Measurements from ENCODE around the gene MESP1.

The MESP1 gene

DNA sequence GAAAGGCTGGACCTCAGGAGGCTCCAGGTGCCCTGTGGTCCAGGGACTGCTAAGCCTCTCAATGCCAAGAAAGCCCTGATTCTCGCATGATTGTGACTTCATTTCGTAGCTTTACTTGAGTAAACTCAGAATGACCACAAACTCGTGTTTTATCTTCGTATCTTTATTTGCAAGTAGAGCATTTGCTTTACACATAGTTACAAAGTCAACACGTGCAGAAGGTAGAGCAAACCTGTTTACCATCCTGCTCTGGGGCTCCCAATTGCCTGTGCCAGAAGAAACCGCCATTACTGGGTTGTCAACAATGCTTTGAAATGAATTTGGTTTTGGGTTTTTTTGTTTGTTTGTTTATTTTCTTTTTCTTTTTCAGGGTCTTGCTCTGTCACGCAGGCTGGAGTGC lies 5.8 kb upstream of the MESP1 start:
- no peak for DNase-seq

DNA sequence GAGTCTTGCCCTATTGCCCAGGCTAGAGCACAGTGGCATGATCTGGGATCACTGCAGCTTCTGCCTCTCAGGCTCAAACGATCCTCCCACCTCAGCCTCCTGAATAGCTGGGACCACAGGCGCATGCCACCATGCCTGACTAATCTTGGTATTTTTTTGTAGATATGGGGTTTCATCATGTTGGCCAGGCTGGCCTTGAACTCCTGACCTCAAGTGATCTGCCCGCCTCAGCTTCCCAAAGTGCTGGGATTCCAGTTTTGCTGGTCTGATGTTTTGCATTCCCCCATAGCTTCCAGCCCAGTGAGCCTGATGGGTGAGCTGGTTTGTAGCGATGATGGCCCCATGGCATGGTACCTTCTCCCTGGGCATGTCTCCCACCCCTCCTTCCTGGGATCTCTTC lies 4.7 kb upstream of the MESP1 start:
- DNase-seq: no peak

DNA sequence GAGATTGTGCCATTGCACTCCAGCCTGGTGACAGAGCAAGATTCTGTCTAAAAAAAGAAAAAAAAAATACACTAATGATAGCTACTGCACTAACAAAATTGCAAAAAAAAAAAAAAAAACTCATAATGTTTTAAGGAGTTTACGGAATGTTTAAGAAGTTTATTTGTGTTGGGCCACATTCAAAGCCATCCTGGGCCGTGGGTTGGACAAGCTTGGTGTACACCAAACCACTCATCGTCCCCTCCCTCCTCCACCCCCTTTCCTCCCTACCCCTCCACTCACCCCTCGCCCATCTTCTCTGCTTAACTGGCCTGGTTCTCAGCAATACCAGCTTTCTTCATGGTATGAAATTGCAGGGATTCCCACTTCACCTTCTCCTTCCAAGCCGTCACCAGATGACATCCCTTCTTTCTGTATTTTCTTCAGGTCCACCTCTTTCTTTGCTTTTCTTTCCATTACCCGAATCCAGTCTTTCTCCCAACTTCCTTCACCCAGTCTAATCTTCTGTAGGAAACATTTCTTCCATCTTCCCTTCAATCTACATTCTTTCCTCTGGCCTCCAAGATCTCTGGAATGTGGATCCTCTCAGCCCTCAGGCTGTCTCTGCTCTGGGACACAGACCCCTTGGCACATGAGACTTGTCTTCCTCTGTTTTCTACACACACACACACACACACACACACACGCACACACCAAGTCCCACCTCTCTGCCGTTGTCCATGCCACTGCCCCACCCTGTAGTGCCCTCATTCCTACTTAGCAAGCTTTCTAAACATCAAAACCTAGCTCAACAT lies 3.5 kb upstream of the MESP1 start:
- DNase-seq: no peak

DNA sequence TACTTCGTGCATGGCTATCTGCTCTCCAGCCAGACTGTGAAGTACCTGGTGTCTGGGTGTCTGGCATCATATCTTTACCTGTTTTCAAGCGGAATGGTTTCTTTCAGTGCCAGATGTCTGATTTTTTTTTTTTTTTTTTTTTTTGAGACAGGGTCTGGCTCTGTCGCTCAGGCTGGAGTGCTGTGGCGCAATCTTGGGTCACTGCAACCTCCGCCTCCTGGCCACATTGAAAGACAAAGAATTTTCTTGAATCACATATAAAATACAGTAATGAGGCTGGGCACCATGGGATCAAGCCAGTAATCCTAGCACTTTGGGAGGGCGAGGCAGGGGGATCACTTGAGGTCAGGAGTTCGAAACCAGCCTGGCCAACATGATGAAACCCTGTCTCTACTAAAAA lies 2.8 kb upstream of the MESP1 start:
- no peak for DNase-seq

DNA sequence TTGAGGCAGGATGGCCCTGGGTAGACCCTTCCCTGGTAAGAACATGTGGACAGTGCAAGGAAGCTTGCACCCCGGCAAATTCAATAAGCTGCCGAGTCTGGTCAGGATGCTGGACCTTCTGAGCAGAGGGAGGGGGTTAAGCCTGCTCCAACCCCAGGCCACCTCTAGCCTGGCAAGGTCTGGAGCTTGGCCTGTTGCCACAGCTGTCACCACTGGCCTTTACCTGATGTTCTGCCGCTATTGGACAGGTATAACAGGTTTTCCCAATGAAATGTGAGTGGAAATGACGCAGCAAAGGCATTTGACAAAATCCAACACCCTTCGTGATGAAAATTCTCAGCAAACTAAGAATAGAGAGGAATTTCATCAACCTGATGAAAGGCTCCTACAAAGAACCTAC lies 699 bp upstream of the MESP1 start:
- DNase-seq: no peak

DNA sequence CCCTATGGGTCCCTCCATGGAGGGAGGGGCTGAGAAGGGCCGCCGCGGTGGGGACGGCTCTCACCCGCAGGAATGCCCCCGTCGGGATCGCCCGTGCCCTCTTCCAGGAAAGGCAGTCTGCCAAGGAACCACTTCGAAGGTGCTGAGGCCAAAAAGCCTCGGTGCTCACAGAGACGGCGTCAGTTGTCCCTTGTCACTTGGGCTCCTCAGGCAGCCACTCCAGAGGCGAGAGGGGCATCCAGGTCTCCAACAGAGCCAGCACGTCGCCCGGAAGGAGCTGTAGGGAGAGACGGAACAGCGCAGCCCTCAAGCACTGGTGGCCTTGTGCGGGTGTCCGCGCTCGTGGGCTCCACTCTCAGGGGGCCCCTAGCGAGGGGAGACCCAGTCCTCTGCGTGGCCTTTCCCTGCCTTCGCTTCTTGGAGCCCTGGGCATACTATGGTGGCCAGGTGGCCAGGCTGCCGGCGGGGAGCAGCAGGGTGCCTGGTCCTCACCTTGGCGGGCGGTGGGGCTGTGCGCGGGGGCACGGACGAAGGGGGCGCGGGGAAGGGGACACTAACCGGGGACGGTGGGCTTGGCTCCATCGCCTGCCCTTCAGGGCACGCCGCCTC lies 994 bp downstream of the MESP1 start:
- peak; percentile 57 for DNase-seq

DNA sequence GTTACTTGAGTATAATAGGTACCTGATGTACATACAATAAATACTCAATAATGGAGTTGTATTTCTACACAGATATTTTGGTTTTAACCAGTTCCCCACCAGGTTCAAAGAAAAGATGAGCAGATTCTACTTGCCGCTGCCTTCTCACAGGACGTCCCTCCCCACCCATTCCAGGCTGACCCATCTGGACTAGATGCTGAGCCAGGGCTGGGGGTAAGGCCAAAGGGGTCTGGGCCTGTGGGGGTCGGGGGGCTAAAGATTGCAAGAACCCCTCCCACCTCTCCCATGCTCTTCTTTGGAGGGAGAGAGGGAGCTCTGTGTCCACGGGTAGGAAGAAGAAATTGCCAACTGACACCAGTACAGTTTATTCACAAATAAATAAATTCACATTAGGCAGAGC lies 1.5 kb downstream of the MESP1 start:
- no peak for DNase-seq

DNA sequence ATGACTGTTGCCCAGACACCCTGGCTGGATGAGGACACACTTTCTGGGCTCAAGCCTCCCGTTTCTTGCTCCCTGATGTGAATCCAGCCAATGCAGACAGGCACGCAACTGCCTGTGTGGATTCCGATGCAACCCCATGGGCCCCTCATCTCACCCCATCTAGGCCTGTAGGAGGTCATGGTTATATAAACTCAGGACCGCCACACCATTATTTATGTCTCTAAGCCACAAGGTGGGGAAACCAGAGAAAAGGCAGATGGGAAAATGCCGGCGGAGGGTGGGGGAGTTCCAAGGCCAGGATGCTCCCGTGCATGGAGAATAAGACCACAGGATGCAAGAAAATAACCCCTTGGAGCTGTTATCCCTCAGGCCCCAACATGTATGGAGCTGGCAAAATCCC lies 2.0 kb downstream of the MESP1 start:
- DNase-seq: no peak

DNA sequence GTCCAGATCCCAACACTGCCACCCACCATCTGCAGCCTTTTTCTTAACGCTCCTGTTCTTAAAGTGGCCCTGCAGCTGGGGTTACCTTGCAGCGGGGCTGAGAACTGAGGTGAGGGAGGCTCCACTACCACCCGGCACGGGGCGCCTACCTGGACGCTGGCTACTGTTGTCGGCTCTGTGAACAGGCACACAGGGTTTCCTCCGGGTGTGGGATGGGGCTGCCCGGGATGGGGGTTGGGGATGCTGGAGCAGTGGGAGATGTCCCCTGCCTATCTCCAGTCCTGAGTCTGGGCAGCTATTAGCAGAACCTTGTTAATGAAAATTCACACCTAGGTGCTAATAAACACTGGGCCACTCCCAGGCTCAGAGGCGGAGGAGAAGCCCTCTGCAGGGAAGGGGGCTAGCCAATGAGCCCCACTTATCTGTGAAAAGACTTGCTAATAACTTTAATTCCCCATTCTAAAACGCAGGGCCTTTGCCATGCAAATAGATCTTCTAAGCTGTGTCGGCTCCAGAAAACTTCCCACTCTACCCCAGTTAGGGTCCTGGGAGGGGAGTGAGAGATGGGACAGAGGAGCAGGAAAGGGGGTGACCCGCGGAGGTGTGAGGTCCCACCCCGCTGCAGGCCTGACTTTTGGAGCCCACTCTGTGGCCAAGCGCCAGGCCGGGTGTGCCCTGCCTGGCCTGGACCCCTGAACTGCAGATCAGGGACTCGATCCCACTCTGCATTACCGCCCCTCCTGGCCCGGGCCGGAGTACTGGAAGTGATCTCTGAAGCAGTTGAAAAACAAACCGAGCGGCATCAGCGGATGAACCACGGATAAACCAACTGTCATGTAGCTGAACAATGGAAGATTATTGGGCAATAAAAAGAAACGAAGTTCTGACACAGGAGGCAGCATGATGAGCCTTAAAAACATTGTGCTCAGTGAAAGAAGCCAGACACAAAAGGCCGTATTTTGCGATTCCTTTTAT lies 3.1 kb downstream of the MESP1 start:
- DNase-seq: no peak

DNA sequence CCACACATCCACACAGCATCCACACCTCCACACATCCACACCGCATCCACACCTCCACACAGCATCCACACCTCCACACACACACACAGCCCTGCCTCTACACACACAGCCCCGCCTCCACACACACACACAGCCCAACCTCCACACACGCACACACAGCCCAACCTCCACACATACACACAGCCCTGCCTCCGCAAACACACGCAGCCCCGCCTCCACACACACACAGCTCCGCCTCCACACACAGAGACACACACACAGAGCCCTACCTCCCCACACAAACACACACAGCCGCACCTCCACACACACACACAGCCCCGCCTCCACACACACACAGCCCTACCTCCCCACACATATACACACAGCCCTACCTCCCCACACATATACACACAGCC lies 4.7 kb downstream of the MESP1 start:
- DNase-seq: peak; percentile 20

DNA sequence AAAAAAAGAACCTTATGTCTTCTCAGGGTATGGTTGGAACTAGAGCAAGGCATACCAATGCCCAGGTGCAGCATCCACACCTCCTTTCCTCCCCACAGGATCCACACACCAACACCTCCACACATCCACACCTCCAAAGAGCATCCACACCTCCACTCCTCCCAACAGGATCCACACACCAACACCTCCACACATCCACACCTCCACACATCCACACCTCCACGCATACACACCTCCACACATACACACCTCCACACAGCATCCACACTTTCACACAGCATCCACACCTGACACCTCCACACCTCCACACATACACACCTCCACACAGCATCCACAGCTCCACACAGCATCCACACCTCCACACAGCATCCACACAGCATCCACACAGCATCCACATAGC lies 5.3 kb downstream of the MESP1 start:
- DNase-seq: no peak

DNA sequence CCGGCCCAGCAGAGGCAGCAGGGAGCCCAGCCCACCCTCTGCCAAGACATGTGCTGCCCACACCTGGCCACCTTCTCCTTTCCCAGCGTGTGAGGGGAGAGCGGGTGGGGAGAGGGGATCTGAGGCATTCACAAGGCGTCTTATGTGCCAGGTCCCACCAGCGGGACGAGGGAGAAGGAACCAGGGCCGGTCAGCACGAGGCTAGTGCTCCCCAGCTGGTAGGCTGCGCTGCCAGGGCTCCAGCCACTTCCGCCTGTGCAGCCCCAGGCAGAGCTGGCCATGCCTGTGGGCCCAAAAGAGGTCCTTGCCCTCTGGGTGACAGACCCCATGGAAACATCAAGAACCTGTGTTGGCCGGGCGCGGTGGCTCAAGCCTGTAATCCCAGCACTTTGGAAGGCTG lies 5.9 kb downstream of the MESP1 start:
- no peak for DNase-seq

DNA sequence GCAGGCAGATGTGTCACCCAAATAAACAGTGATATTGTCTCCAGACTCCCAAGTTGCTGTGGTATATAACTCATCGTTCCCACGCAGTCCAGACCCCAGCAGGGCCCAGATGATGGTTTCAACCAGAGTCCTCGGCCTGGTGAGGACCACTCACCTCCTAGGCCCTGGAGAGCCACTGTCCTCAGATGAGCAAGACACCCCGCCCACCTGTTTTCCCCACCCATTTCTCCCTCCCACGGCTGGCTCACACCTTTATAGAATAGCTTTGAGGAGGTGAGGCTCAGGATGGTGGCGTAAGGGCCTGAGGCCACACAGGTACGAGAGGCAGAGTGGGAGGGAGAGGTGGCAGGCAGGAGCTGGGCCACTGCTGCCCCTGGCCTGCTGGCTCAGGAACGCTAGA lies 7.5 kb downstream of the MESP1 start:
- no peak for DNase-seq

DNA sequence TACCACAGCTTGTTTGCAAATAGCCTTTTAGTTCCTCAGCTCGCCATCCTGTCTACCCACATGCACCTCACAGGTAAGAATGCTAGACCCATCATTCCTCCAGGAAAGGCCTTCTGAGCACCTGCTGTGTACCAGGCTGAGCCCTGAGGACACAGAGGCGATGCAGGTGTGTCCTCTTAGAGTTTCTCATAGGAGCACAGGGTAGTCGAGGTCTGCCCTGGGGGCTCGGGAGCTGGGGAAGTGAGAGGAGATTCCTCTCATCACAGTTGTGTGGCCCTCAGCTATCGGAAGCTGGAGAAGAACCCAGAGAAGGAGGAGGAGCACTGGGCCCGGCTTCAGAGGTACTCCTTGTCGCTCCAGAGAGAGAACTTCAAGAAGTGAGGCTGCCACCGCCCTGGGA lies 8.0 kb downstream of the MESP1 start:
- DNase-seq: no peak

DNA sequence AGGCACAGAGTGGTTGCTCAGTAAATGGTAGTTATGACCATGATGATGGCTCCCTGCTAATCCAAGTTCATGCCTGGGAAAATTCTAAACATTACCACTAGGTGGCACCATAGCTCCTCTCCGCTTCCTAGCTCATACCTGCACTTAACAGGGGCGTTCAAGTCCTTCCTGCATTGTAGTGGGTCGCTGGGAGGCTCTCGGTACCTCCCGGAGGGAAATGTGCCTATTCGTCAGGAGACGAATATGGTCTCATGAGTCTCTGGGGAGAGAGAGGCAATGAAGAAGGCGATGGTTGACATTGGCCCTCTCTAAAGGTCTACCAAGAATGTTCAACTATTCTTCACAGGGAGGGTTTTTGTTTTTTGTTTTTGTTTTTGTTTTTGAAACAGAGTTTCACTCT lies 10.9 kb downstream of the MESP1 start:
- peak; percentile 87 for DNase-seq

DNA sequence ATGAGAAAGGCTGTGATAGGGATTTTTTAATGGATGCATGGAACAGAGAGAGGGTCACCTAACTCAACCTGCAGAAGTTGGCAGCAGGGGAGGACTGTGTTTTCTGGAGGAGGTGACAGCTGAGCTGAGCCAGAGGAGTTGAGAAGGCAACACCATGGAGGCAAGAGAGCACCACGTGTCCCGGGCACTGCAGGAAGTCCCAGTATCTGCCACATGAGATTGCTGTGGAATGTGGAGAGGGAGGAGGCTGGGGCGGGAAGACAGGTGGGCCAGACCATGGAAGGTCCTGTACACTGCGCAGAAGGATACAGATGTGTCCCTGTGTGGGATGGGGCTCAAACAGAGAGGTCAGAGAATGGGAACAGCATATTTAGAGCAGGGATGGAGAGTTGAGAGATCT lies 15.3 kb downstream of the MESP1 start:
- DNase-seq: no peak

DNA sequence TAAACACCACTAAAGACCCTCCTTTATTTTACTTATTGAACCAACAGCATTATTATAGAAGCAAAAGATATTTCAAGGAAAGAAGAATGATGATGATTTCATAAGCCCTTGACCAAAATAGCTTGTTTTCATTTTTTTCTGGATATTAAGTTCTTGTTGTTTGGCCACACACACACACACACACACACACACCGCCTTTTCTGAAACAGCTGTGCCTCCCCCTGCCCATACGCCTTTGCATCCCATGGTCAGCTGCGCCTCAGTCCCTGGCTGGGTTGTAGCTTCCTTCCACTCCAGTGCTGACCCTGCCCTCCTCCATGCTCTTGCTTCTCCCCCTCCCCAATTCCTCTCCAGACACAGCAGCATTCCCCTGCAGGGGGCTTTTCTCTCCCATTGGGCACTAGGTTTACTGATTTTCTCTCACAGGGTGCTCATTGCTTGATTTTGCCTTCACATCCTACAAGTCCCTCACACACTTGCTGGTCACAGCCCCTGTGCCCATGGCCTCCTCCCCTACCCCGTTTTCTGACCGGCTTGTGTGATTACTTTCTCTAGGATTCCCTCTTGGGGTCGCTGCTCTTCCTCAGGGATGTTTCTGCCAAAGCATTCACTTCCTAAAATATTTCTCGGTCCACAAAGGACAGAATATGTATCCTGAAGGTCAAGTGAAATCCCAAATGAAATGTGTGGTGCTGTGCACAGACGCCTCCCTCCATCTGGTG lies 18.4 kb downstream of the MESP1 start:
- DNase-seq: no peak

DNA sequence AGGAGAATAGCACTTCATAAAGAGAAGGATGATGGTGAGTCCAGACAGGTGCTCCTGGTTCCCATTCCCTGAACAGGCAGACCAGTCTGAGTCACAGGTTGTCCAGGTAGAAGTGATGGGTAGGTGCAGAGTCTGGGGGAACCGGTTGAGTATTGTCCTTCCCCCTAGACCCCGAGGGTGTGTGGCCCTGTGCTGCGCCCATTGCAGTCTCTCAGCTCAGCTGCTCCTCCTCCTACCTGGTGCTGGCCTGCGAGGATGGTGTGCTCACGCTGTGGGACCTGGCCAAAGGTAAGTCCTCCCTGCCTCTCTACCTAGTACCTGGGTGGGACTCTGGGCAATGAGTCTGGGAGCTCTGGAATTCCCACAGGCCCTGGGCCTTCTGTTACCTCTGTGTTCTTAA lies 19.8 kb downstream of the MESP1 start:
- no peak for DNase-seq

DNA sequence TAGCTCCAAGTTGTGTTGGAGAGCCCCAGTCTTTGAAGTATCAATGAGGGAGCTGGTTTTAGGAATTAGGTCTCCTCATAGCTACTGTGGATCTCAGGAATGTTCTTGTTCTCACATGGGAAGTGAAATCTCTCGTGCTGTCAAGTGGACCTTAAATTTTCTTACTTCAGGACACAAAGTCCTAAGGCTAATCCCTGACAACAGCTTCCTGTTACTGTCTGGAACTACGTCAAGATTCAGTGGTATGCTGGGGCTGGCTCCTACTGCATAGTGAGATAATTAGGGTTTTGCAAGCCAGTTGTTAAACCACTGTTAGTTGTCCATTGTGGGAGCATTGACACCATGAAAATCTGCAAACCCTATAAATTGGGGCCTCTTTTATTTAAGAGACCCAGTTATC lies 22.8 kb downstream of the MESP1 start:
- peak; percentile 30 for DNase-seq

DNA sequence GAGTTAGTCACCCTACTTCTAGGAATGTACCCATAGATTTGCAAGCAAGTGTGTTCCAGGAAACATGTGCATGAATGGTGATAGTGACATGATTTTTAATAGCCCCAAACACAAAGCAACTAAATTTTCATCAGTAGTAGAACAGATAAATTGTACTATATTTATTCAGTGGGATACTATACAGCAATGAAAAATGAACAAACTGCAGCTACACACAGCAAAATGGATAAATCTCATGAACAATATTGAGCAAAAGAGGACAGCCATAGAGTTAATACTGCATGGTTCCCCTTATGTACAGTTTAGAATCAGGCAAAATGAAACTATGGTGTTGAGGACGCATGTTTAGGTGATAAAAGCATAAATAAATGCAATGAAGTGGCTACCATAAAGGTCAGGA lies 26.0 kb downstream of the MESP1 start:
- DNase-seq: no peak

DNA sequence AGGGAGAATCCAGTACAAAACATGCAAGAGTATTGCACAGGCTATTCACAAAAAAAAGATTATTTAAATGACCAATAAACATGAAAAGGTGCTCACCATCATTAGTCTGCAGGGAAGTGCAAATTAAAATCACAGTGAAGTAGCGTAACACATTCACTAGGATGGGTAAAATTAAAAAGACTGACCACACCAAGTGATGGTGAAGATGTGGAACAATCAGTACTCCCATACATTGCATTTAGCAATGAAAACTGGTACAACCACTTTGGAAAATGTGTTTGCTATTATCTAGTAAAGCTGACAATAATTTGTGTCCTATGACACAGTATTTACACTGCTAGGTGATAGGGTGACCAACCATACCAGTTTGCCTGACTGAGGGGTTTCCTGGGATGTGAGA lies 26.4 kb downstream of the MESP1 start:
- no peak for DNase-seq

DNA sequence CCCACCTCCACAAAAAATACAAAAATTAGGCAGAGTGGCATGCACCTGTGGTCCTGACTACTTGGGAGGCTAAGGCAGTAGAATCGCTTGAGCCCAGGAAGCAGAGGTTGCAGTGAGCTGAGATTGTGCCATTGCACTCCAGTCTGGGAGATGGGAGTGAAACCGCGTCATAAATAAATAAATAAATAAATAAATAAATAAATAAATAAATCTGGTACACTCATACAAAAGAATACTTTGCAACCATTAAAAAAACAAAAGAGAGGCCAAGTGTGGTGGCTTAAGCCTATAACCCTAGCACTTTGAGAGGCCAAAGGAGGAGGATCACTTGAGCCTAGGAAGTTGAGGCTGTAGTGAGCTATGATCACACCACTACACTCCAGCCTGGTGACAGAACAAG lies 28.0 kb downstream of the MESP1 start:
- DNase-seq: no peak

DNA sequence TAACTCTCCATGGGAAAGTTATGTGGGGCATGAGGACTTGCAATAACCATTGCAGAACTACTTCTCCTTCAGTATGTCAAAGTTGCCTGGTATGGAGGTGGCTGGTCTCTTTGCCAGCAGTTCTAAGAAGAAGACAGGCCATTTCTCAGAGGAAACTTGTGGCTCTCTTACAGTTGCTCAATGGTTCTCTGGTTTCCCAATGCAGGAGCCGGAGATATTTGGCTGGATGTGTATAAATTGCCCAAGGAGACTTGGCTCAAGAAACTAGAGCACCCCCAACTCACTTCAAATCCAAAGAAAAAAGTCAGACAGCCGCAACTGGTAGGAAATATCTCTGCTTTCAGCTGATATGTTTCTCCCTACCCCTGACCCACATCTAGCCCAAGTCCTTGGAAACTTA lies 36.3 kb downstream of the MESP1 start:
- peak; percentile 32 for DNase-seq

Data from hematopoietic multipotent progenitor cell treated with erythropoietin and hydrocortisone succinate and interleukin-3 and kit ligand, for 4 days (in vitro differentiated cells).